ENCODE data around the gene PGR.

GRCh38 chr11:101043940-101044339 is 85.7 kb downstream of the PGR start:
- TF ChIP-seq CTCF (IDR thresholded peaks at IDR 0.05) (no peak), POLR2A (IDR thresholded peaks at IDR 0.05) (no peak)
